NCI-H82 (cell line): ENCODE data around the gene NUP210L.

Experiments
- DNase-seq: peaks from one replicate; lab custom pipeline; 2025; lab: John Stamatoyannopoulos, UW

The NUP210L gene

DNA sequence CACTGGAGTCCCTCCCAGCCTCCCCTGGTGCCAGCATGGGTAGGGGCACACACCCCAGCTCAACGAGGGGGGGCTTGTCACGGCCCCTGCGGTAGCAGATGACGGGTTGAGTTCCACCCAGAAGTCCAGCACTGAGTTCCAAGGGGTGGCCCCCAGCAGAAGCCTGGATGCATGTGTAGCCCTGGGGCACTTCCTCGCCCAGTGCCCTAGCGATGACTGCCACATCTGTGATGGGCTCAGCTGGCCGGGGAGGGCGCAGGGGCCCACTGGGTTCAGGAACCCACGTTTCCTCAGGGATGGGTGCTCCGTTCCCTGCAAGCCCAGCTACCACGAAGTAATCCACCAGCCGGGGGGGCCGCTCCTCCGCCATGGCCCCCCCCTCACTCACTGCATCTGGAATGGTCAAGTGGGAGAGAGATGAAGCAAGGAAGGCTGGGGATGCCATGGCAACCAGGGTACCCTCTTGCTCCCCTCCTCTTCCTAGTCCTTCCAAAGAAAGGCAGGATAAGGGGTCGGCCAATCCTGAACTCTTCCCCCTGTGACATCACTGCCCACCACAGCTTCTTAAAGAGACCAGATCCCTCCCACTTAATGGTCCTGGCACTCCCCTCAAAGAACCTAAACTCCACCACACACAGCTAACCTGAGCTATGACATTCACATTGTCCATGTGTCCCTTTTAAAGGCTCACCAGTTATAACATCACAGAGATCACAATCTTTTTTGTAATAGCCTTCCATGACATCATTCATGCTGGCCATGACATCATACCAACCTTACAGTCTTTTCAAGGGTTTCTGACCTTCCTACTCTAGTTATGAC lies 210.7 kb downstream of the NUP210L start:
- DNase-seq = peak; percentile 53

- DNase-seq = no peak
Observed at GRCh38 chr1:153942766-153943549, 211.9 kb downstream of the NUP210L start.
